Parathyroid adenoma (tissue), 2 donors: ENCODE measurements around the gene PSMC1.
"Not testable (repeated sequence)": the region's sequence is repeated elsewhere in the genome, so short reads cannot be mapped to it uniquely, and the experiment has no call there.

Experiments
- H2AFZ ChIP-seq: fragments of 300-600 bp; sonication (generic); one replicate; pipeline ENCODE4 v1.7.0; 2017; ENCODE audit warnings: antibody characterized with exemption, mild to moderate bottlenecking
- H3K27ac ChIP-seq: fragments of 300-600 bp; sonication (generic); one replicate; pipeline ENCODE4 v1.7.0; 2017
- H3K27me3 ChIP-seq: fragments of 300-600 bp; sonication (generic); one replicate; pipeline ENCODE4 v1.7.0; 2017; ENCODE audit warnings: low read length; ENCODE audit not compliant: control insufficient read depth, insufficient read depth
- H3K36me3 ChIP-seq: fragments of 300-600 bp; sonication (generic); one replicate; pipeline ENCODE4 v1.7.0; 2017; ENCODE audit warnings: low read length; ENCODE audit not compliant: control insufficient read depth, insufficient read depth
- H3K4me1 ChIP-seq: fragments of 300-600 bp; sonication (generic); one replicate; pipeline ENCODE4 v1.7.0; 2017; ENCODE audit warnings: control low read depth
- H3K4me2 ChIP-seq: fragments of 300-600 bp; sonication (generic); one replicate; pipeline ENCODE4 v1.7.0; 2017; ENCODE audit warnings: low read length
- H3K4me3 ChIP-seq: fragments of 300-600 bp; sonication (generic); one replicate; pipeline ENCODE4 v1.7.0; 2017; ENCODE audit warnings: low read depth, low read length
- H3K79me2 ChIP-seq: fragments of 300-600 bp; sonication (generic); one replicate; pipeline ENCODE4 v1.7.0; 2017; ENCODE audit warnings: control low read depth
- H3K9ac ChIP-seq: fragments of 300-600 bp; sonication (generic); one replicate; pipeline ENCODE4 v1.7.0; 2017; ENCODE audit warnings: mild to moderate bottlenecking
- H3K9me3 ChIP-seq: fragments of 300-600 bp; sonication (generic); one replicate; pipeline ENCODE4 v1.7.0; 2017; ENCODE audit warnings: low read length; ENCODE audit not compliant: control insufficient read depth
- CTCF ChIP-seq: fragments of 300-600 bp; sonication (generic); IDR thresholded peaks from one replicate; pipeline ENCODE4 v1.7.0; 2017; ENCODE audit warnings: antibody characterized with exemption, mild to moderate bottlenecking
- donor health status: primary hyperparathyroidism.

The PSMC1 gene

GRCh38 chr14:90239139-90239538, 17.2 kb upstream of the PSMC1 start:
- H3K36me3 ChIP-seq: no peaks in the 10 kb centered on the region
- no peak overlapping the region for H3K9ac ChIP-seq
- no peak overlapping the region for H2AFZ ChIP-seq

GRCh38 chr14:90242444-90242843, 13.9 kb upstream of the PSMC1 start:
- H3K4me2 ChIP-seq: no peak overlapping the region
- no peak overlapping the region for H3K27ac ChIP-seq
- no peaks in the 10 kb centered on the region for H3K27me3 ChIP-seq
- no peaks in the 10 kb centered on the region for H3K36me3 ChIP-seq
- H3K79me2 ChIP-seq: no peaks in the 10 kb centered on the region
- no peak for TF ChIP-seq CTCF
- no peak overlapping the region for H3K4me3 ChIP-seq
- no peak overlapping the region for H2AFZ ChIP-seq
- H3K9me3 ChIP-seq: no peaks in the 10 kb centered on the region
- no peaks in the 10 kb centered on the region for H3K4me1 ChIP-seq
- H3K9ac ChIP-seq: no peak overlapping the region

More at GRCh38 chr14:90239139-90239538, 17.2 kb upstream of the PSMC1 start:
- Histone ChIP-seq H3K4me3 (no peak overlapping the region), H3K4me1 (no peaks in the 10 kb centered on the region), H3K4me2 (no peak overlapping the region), H3K79me2 (no peaks in the 10 kb centered on the region), H3K27ac (no peak overlapping the region), H3K27me3 (no peaks in the 10 kb centered on the region), H3K9me3 (no peaks in the 10 kb centered on the region)
- no peak for TF ChIP-seq CTCF

- Histone ChIP-seq H3K27me3 (no peaks in the 10 kb centered on the region), H3K9ac (no peak overlapping the region), H3K9me3 (no peaks in the 10 kb centered on the region), H3K4me2 (no peak overlapping the region), H3K4me1 (no peaks in the 10 kb centered on the region), H3K27ac (no peak overlapping the region), H2AFZ (no peak overlapping the region), H3K36me3 (no peaks in the 10 kb centered on the region), H3K79me2 (no peaks in the 10 kb centered on the region), H3K4me3 (no peak overlapping the region)
- no peak for TF ChIP-seq CTCF
Measured at GRCh38 chr14:90246936-90247335, 9.4 kb upstream of the PSMC1 start.

- H3K27ac ChIP-seq: not testable (repeated sequence)
Measured at GRCh38 chr14:90247441-90247840, 8.9 kb upstream of the PSMC1 start.

GRCh38 chr14:90248594-90248993, 7.8 kb upstream of the PSMC1 start:
- Histone ChIP-seq H3K4me2 (no peak overlapping the region), H3K4me3 (no peak overlapping the region), H3K9ac (no peak overlapping the region), H3K4me1 (no peaks in the 10 kb centered on the region), H3K27me3 (no peaks in the 10 kb centered on the region), H3K27ac (no peak overlapping the region), H3K36me3 (no peaks in the 10 kb centered on the region), H3K9me3 (no peaks in the 10 kb centered on the region), H3K79me2 (no peaks in the 10 kb centered on the region), H2AFZ (no peak overlapping the region)
- TF ChIP-seq CTCF: no peak

More at GRCh38 chr14:90247441-90247840, 8.9 kb upstream of the PSMC1 start:
- H3K36me3 ChIP-seq, H3K4me3 ChIP-seq, H3K9me3 ChIP-seq, H3K4me1 ChIP-seq, H3K9ac ChIP-seq, H3K4me2 ChIP-seq, H3K27me3 ChIP-seq, H2AFZ ChIP-seq, H3K79me2 ChIP-seq: not testable (repeated sequence)
